HepG2 (cell line): ENCODE data around the gene B3GNT5. TPM values are rescaled to one million over a fixed set of nuclear protein-coding genes. Genes with fewer than 3 reads are reported as not detected.

Experiments
- ATAC-seq: fragments of 200-7000 bp; cut with Tn5 transposase; 3 replicates; pipeline ENCODE4 v1.9.1; 2020; ENCODE audit warnings: mild to moderate bottlenecking, moderate library complexity
- Bru-seq: library from RNA; stranded (reverse); fragments of 400-500 nt; gene quantifications from one replicate; lab custom pipeline; 2021; lab: Mats Ljungman, UMichigan
- BruChase-seq, 2 experiments: library from RNA; stranded (reverse); fragments of 400-500 nt; gene quantifications; one replicate each; lab custom pipeline; 2021; lab: Mats Ljungman, UMichigan
- BruUV-seq: library from RNA; stranded (reverse); fragments of 400-500 nt; replicated peaks from 2 replicates; lab custom pipeline; 2021; lab: Mats Ljungman, UMichigan
- CTCF ChIA-PET: fragments of 300-600 bp; formaldehyde crosslinking; extraction: SDS; loops from one replicate; lab custom pipeline; 2021; ENCODE audit warnings: low total read pairs, inconsistent platforms, low intra/inter-chr PET ratio; lab: Yijun Ruan, JAX
- POLR2A ChIA-PET: fragments of 350-600 bp; sonication (Branson Sonifier 250); formaldehyde crosslinking; loops from one replicate; lab custom pipeline; 2020; ENCODE audit warnings: antibody characterized with exemption, inconsistent platforms; lab: Yijun Ruan, JAX
- DNase-seq: peaks from one replicate; pipeline ENCODE4 v3.0.0-alpha.2; 2015; ENCODE audit warnings: low spot score
- FAIRE-seq: peaks from 3 replicates; lab custom pipeline; 2011; peaks lifted over from hg19 to GRCh38; lab: Jason Lieb, UNC
- H2AFZ ChIP-seq: one replicate; pipeline ENCODE4 v1.6.1; 2011; ENCODE audit warnings: low read length, inconsistent platforms
- H3K27ac ChIP-seq: fragments of 300-600 bp; 3 replicates; pipeline ENCODE4 v1.8.0; 2011; ENCODE audit warnings: mixed run types, mild to moderate bottlenecking, mixed read lengths, low read length, inconsistent platforms; ENCODE audit not compliant: insufficient read depth; ENCODE audit errors: extremely low read length
- H3K27me3 ChIP-seq, 2 experiments: fragments of 200-600 bp in 1 of 2; 2 replicates in 1 of 2; 3 replicates in 1 of 2; pipeline versions ENCODE4 v1.6.0 to v1.8.0; 2011; ENCODE audit warnings: low read length in 2 of 2, mild to moderate bottlenecking in 2 of 2, moderate library complexity in 2 of 2, inconsistent platforms in 1 of 2; ENCODE audit not compliant: insufficient read depth in 2 of 2, control insufficient read depth in 1 of 2
- H3K36me3 ChIP-seq, 2 experiments: fragments of 200-600 bp in 1 of 2; replicated peaks in 1 of 2; 2 replicates in 1 of 2; 3 replicates in 1 of 2; pipeline versions ENCODE4 v1.5.1 to v1.8.0; 2011; ENCODE audit warnings: low read length in 2 of 2, inconsistent platforms in 1 of 2; ENCODE audit not compliant: insufficient read depth in 2 of 2, control insufficient read depth in 1 of 2
- H3K4me1 ChIP-seq: 2 replicates; pipeline ENCODE4 v1.5.1; 2012; ENCODE audit warnings: low read length, inconsistent platforms; ENCODE audit not compliant: insufficient read depth
- H3K4me2 ChIP-seq: 2 replicates; pipeline ENCODE4 v1.6.0; 2011; ENCODE audit warnings: low read depth, low read length, inconsistent platforms
- H3K4me3 ChIP-seq, 3 experiments: fragments of 200-600 bp in 1 of 3; sonication (generic), shearing (Covaris generic) in 1 of 3; replicated peaks in 1 of 3; 2 replicates each; pipeline ENCODE4 v1.5.1; 2011 to 2016; ENCODE audit warnings: low read length in 3 of 3, inconsistent platforms in 2 of 3, low read depth in 2 of 3, mild to moderate bottlenecking in 2 of 3, control low read depth in 1 of 3, mixed read lengths in 1 of 3; ENCODE audit not compliant: insufficient read depth in 1 of 3
- H3K79me2 ChIP-seq: one replicate; pipeline ENCODE4 v1.6.1; 2011; ENCODE audit warnings: low read length, inconsistent platforms; ENCODE audit not compliant: insufficient read depth
- H3K9ac ChIP-seq: 2 replicates; pipeline ENCODE4 v1.6.0; 2011; ENCODE audit warnings: mild to moderate bottlenecking, low read depth, low read length, inconsistent platforms; ENCODE audit not compliant: insufficient read depth
- H3K9me3 ChIP-seq: 2 replicates; pipeline ENCODE4 v1.5.1; 2012; ENCODE audit warnings: mild to moderate bottlenecking, low read length
- H4K20me1 ChIP-seq: 2 replicates; pipeline ENCODE4 v1.6.0; 2011; ENCODE audit warnings: inconsistent platforms, mild to moderate bottlenecking, low read length, moderate library complexity; ENCODE audit not compliant: insufficient read depth
- MTF2 ChIP-seq: sonication (generic); formaldehyde crosslinking; IDR thresholded peaks from 2 replicates; pipeline ENCODE4 v1.5.0; 2020; ENCODE audit warnings: missing genetic modification reagents, borderline replicate concordance
- ZBTB42 ChIP-seq: sonication (generic); formaldehyde crosslinking; IDR thresholded peaks from 2 replicates; pipeline ENCODE4 v1.5.0; 2020; ENCODE audit warnings: mild to moderate bottlenecking, missing genetic modification reagents
- WGBS: methylation state at CpG from one replicate; pipeline ENCODE4 v1.1.6; 2017; ENCODE audit warnings: low lambda C conversion rate; 5-methylcytosine and 5-hydroxymethylcytosine counted together
- in situ Hi-C: cut with HindIII; loops from 2 replicates; pipeline ENCODE4 v1.10.0; 2017; ENCODE audit warnings: low pct_unique_long_range_greater_than_20kb; ENCODE audit not compliant: extremely low pct_ligation_motif_present
- intact Hi-C: fragments of 100-400 bp; cut with micrococcal nuclease; formaldehyde crosslinking; loops from one replicate; pipeline ENCODE4 v1.10.0; 2022; ENCODE audit not compliant: unreplicated experiment
- long read RNA-seq, 2 experiments: library from RNA in 1 of 2; library from polyadenylated mRNA in 1 of 2; stranded (forward) in 1 of 2; unstranded in 1 of 2; transcript quantifications; one replicate each; pipeline ENCODE4 v2.0.0, GENCODE V29; 2019 to 2022
- polyA minus RNA-seq, 3 experiments: library from RNA; depleted of rRNA, polyadenylated mRNA; stranded (reverse); fragments of >200 nt; gene quantifications; 2 replicates each; pipeline ENCODE4 v1.2.3, GENCODE V29; 2011; ENCODE audit warnings: low replicate concordance in 1 of 3
- polyA plus RNA-seq, 8 experiments: library from polyadenylated mRNA; depleted of rRNA in 3 of 8; stranded (reverse) in 7 of 8; unstranded in 1 of 8; fragments of >200 nt; fragmentation: Illumina TruSeq in 4 of 8; extraction: Trizol in 4 of 8; gene quantifications; 2 replicates each; pipeline versions ENCODE4 v1.2.1 to v1.2.3, GENCODE V29; 2011 to 2016; ENCODE audit warnings: low read depth in 4 of 8, missing spikeins in 1 of 8, mixed read lengths in 1 of 8; ENCODE audit not compliant: insufficient read depth in 1 of 8
- total RNA-seq, 5 experiments: library from RNA; depleted of rRNA; stranded (reverse); fragments of >200 nt; fragmentation: Illumina TruSeq; extraction: Trizol; gene quantifications; 2 replicates each; pipeline ENCODE4 v1.2.3, GENCODE V29; 2016; ENCODE audit warnings: low read depth in 1 of 5

Gene B3GNT5
- total RNA-seq (2016; rRNA removed; fragmentation: Illumina TruSeq; extraction: Trizol) = not detected in 2 replicates
- total RNA-seq (2016; cell fraction: cytosol; rRNA removed; fragmentation: Illumina TruSeq; extraction: Trizol; ENCODE audit: low read depth) = not detected in 2 replicates
- total RNA-seq (2016; cell fraction: insoluble cytoplasmic fraction; rRNA removed; fragmentation: Illumina TruSeq; extraction: Trizol) = 0.02 TPM in 1 of 2 replicates, not detected in the other
- not detected in 2 replicates for total RNA-seq (2016; cell fraction: membrane; rRNA removed; fragmentation: Illumina TruSeq; extraction: Trizol)
- not detected in 2 replicates for total RNA-seq (2016; cell fraction: nucleus; rRNA removed; fragmentation: Illumina TruSeq; extraction: Trizol)
- polyA plus RNA-seq (2011; rRNA removed) = not detected in 2 replicates
- 0.01 TPM in 1 of 2 replicates, not detected in the other for polyA plus RNA-seq (2011; cell fraction: cytosol; rRNA removed)
- polyA plus RNA-seq (2011; cell fraction: nucleus; rRNA removed) = not detected in 2 replicates
- polyA plus RNA-seq (2012) = not detected in 2 replicates
- polyA plus RNA-seq (2016; cell fraction: cytosol; fragmentation: Illumina TruSeq; extraction: Trizol; ENCODE audit: low read depth) = not detected in 2 replicates
- polyA plus RNA-seq (2016; cell fraction: insoluble cytoplasmic fraction; fragmentation: Illumina TruSeq; extraction: Trizol; ENCODE audit: low read depth) = not detected in 2 replicates
- polyA plus RNA-seq (2016; cell fraction: membrane; fragmentation: Illumina TruSeq; extraction: Trizol; ENCODE audit: low read depth) = not detected in 2 replicates
- not detected in 2 replicates for polyA plus RNA-seq (2016; cell fraction: nucleus; fragmentation: Illumina TruSeq; extraction: Trizol; ENCODE audit: insufficient read depth, low read depth)
- 7.5 TPM in 1 of 2 replicates, not detected in the other for polyA minus RNA-seq (2011; rRNA and poly(A)+ RNA removed; ENCODE audit: low replicate concordance)
- polyA minus RNA-seq (2011; cell fraction: cytosol; rRNA and poly(A)+ RNA removed) = not detected in 2 replicates
- polyA minus RNA-seq (2011; cell fraction: nucleus; rRNA and poly(A)+ RNA removed) = 0.13 TPM in 1 of 2 replicates, not detected in the other
- Bru-seq, nascent RNA = percentile 12 among the genes with signal in this experiment
- BruChase-seq, experiment 1, labeled RNA remaining after a 6-hour chase = percentile 13 among the genes with signal in this experiment
- percentile 12 among the genes with signal in this experiment for BruChase-seq, experiment 2, labeled RNA remaining after a 2-hour chase
- long read RNA-seq, experiment 1 = 0 reads
- long read RNA-seq, experiment 2 = 0 reads

DNA sequence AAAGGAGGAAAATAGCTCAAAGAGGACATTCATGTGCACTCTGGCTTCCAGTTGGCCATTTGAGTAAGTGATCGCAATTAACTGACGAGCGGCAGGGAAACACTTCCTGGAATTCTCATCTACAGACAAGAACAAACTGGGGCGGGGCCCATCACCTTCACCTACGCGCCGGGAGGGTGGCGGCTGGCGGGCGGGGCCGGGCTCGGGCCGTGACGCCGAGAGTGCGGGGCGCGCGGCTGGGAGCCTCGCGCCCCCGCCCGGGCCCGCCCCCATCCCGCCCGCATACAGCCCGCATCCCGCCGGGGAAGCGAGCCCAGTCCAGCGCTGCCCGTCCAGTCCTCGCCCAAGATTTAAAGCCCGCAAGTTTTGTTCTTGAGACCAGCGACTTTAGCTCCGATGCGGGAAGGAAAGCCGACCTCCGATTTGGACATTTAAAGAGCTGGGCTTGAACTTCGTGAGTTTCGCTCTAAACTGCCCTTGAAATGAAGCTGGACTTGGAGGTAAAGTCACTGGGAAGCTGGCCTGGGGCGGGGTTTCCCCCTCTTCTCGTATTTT is at the start of gene B3GNT5:
TSS of gene B3GNT5 (plus strand) at position 281 of the 555 bp plus-strand sequence. CDS start 16,546 bp downstream, outside the sequence.
- TF ChIP-seq MTF2 (CRISPR knock-in tag) = peak; percentile 11; the same call in 1 of the 2 replicates
- no peak for TF ChIP-seq ZBTB42 (CRISPR knock-in tag)
- no peaks in the 10 kb centered on the region for H3K36me3 ChIP-seq
- peak within 1 kb of the TSS; percentile 80 for H3K4me2 ChIP-seq
- in situ Hi-C loops = no loop called here
- no peaks in the 10 kb centered on the region for H4K20me1 ChIP-seq
- peak; percentile 20; the same call in 2 of the 3 replicates for ATAC-seq
- H3K27me3 ChIP-seq = peaks cover 6 to 67% of the 10 kb centered on the region in 2 experiments; a peak in 3 of 5 replicates
- H2AFZ ChIP-seq = no peak within 1 kb of the TSS
- 5% methylated on average over 9 of the region's 43 CpGs for WGBS
- H3K9me3 ChIP-seq = no peaks in the 10 kb centered on the region
- BruUV-seq = no TSS peak
- ChIA-PET POLR2A (no interaction called here), CTCF (no interaction called here)
- H3K9ac ChIP-seq = no peak within 1 kb of the TSS
- H3K27ac ChIP-seq = no peak within 1 kb of the TSS
- no peaks in the 10 kb centered on the region for H3K79me2 ChIP-seq
- H3K4me1 ChIP-seq = peaks cover 12% of the 10 kb centered on the region
- FAIRE-seq = no peak
- DNase-seq = no peak
- intact Hi-C loops = loop anchor here (5.0 kb wide), 1 partner anchor 129 kb away; no protein-coding TSS in a partner anchor
- H3K4me3 ChIP-seq = peak within 1 kb of the TSS; percentile 23 to 65 (median 49)
